Medulla oblongata (tissue), 1 donor: ENCODE measurements around the gene RAC3.

Source experiments
- DNase-seq: peaks from one replicate; pipeline ENCODE4 v3.0.0-alpha.2; 2015; ENCODE audit errors: extremely low spot score

RAC3 gene

GRCh38 chr17:82076018-82076784, 44.7 kb downstream of the RAC3 start:
- DNase-seq, result no peak

GRCh38 chr17:82076785-82077591, 45.5 kb downstream of the RAC3 start:
- DNase-seq, result no peak

- peak; percentile 11 for DNase-seq
Measured at GRCh38 chr17:82077617-82078358, 46.3 kb downstream of the RAC3 start.

GRCh38 chr17:82078433-82078832, 47.0 kb downstream of the RAC3 start:
- no peak for DNase-seq

GRCh38 chr17:82079001-82079677, 47.7 kb downstream of the RAC3 start:
- no peak for DNase-seq

GRCh38 chr17:82080048-82080788, 48.7 kb downstream of the RAC3 start:
- no peak for DNase-seq

GRCh38 chr17:82080789-82081464, 49.4 kb downstream of the RAC3 start:
- DNase-seq, result no peak

GRCh38 chr17:82081546-82081945, 50.1 kb downstream of the RAC3 start:
- no peak for DNase-seq

GRCh38 chr17:82081966-82082365, 50.5 kb downstream of the RAC3 start:
- DNase-seq, result no peak

- DNase-seq, result no peak
Measured at GRCh38 chr17:82082456-82082855, 51.0 kb downstream of the RAC3 start.

GRCh38 chr17:82083009-82083408, 51.5 kb downstream of the RAC3 start:
- DNase-seq, result no peak
